Gastroesophageal sphincter (tissue), 4 donors: ENCODE measurements around the gene EPHA3. TPM values are rescaled to one million over a fixed set of nuclear protein-coding genes. Genes with fewer than 3 reads are reported as not detected.

ENCODE experiments used
- ATAC-seq: fragments of 150-250 bp; one replicate; pipeline ENCODE4 v1.9.1; 2016; ENCODE audit warnings: mild to moderate bottlenecking, moderate library complexity
- H3K27ac ChIP-seq, 4 donors: fragments of 200-600 bp; sonication (generic) in 3 of 4; 1 replicate in 3 of 4; 2 replicates in 1 of 4; pipeline ENCODE4 v1.5.1; 2016 to 2019
- H3K27me3 ChIP-seq: fragments of 200-600 bp; sonication (generic); one replicate; pipeline ENCODE4 v1.5.1; 2019
- H3K36me3 ChIP-seq, 2 donors: fragments of 200-600 bp; sonication (generic); one replicate each; pipeline ENCODE4 v1.5.1; 2019; ENCODE audit warnings: control low read depth in 1 of 2
- H3K4me1 ChIP-seq, 3 donors: fragments of 200-600 bp; sonication (generic); 1 replicate in 2 of 3; 2 replicates in 1 of 3; pipeline ENCODE4 v1.5.1; 2016 to 2019; ENCODE audit warnings: control low read depth in 2 of 3
- H3K4me3 ChIP-seq, 2 donors: fragments of 200-600 bp; sonication (generic); one replicate each; pipeline ENCODE4 v1.5.1; 2019; ENCODE audit warnings: mild to moderate bottlenecking in 1 of 2, moderate library complexity in 1 of 2
- H3K9me3 ChIP-seq, 3 donors: fragments of 200-600 bp; sonication (generic); one replicate each; pipeline ENCODE4 v1.5.1; 2017 to 2019; ENCODE audit warnings: control low read depth in 2 of 3
- EP300 ChIP-seq: sonication (generic); formaldehyde crosslinking; IDR thresholded peaks from one replicate; pipeline ENCODE4 v1.6.1; 2017; ENCODE audit warnings: antibody characterized with exemption, mild to moderate bottlenecking
- POLR2A ChIP-seq, 2 donors: fragments of 450-650 bp; IDR thresholded peaks; one replicate each; pipeline ENCODE4 v1.6.1; 2017; ENCODE audit warnings: antibody characterized with exemption in 2 of 2, mild to moderate bottlenecking in 2 of 2, moderate library complexity in 1 of 2
- POLR2AphosphoS5 ChIP-seq: sonication (generic); formaldehyde crosslinking; IDR thresholded peaks from one replicate; pipeline ENCODE4 v1.6.1; 2017; ENCODE audit warnings: antibody characterized with exemption
- WGBS, 2 donors: methylation state at CpG; one replicate each; pipeline ENCODE4 v1.1.5; 2018; ENCODE audit warnings: low coverage in 1 of 2; 5-methylcytosine and 5-hydroxymethylcytosine counted together
- total RNA-seq, 4 donors: library from RNA; depleted of rRNA; stranded (reverse); fragments of >200 nt; gene quantifications; one replicate each; pipeline ENCODE4 v1.1.0, GENCODE V29; 2016
- TF ChIP-seq, protein P1 (sequence below), 4 experiments: fragments of 200-600 bp in 2 of 4; fragments of 450-650 bp in 2 of 4; sonication (generic) in 1 of 4; IDR thresholded peaks; one replicate each; pipeline ENCODE4 v1.5.1; 2017 to 2019; ENCODE audit warnings: antibody characterized with exemption in 4 of 4, mild to moderate bottlenecking in 2 of 4, moderate library complexity in 2 of 4

The EPHA3 gene
- total RNA-seq, 4 donors from 2014 or later, result 9.3 to 20.4 (median 15.9) TPM

DNA sequence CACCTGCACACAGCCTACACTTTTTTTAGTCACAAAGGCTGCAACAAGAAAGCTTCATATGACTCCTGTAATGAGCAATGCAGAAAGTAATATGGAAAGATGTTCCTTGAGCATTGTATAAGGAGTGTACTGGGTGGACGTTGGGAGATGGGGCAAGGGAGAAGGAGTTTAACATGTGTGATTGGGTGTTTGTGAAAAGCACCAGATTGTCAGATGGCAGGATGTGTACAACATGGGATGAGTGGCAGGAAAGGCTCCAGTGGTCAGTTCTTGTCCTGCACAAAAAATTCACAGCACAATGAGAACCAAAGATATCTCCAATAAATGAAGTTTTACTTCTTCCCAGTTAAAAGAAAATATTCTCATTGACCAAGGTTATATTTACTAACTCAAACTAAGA is 255.1 kb downstream of the EPHA3 start:
- WGBS, 2 donors, result 50 to 80% methylated on average over 1 of the region's 1 CpG
- no peak overlapping the region for H3K27ac ChIP-seq
- TF ChIP-seq, protein P1, sequence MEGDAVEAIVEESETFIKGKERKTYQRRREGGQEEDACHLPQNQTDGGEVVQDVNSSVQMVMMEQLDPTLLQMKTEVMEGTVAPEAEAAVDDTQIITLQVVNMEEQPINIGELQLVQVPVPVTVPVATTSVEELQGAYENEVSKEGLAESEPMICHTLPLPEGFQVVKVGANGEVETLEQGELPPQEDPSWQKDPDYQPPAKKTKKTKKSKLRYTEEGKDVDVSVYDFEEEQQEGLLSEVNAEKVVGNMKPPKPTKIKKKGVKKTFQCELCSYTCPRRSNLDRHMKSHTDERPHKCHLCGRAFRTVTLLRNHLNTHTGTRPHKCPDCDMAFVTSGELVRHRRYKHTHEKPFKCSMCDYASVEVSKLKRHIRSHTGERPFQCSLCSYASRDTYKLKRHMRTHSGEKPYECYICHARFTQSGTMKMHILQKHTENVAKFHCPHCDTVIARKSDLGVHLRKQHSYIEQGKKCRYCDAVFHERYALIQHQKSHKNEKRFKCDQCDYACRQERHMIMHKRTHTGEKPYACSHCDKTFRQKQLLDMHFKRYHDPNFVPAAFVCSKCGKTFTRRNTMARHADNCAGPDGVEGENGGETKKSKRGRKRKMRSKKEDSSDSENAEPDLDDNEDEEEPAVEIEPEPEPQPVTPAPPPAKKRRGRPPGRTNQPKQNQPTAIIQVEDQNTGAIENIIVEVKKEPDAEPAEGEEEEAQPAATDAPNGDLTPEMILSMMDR (IDR thresholded peaks at IDR 0.05), result no peak
- no peak for TF ChIP-seq POLR2A (IDR thresholded peaks at IDR 0.05)
- TF ChIP-seq POLR2AphosphoS5, result no peak
- no peak for TF ChIP-seq EP300
- no peaks in the 10 kb centered on the region for H3K36me3 ChIP-seq
- ATAC-seq, result no peak
- H3K27me3 ChIP-seq, result no peaks in the 10 kb centered on the region
- H3K4me1 ChIP-seq, result no peaks in the 10 kb centered on the region
- H3K9me3 ChIP-seq, result no peaks in the 10 kb centered on the region
- H3K4me3 ChIP-seq, result no peak overlapping the region

GRCh38 chr3:89363171-89363570 is 255.8 kb downstream of the EPHA3 start:
- no peaks in the 10 kb centered on the region for H3K4me1 ChIP-seq
- H3K27me3 ChIP-seq, result no peaks in the 10 kb centered on the region
- ATAC-seq, result no peak
- no peaks in the 10 kb centered on the region for H3K36me3 ChIP-seq
- TF ChIP-seq POLR2AphosphoS5, result no peak
- no peak for TF ChIP-seq POLR2A (IDR thresholded peaks at IDR 0.05)
- TF ChIP-seq, protein P1 (IDR thresholded peaks at IDR 0.05), result no peak
- TF ChIP-seq EP300, result no peak
- H3K9me3 ChIP-seq, result no peaks in the 10 kb centered on the region
- H3K27ac ChIP-seq, result no peak overlapping the region
- H3K4me3 ChIP-seq, result no peak overlapping the region
- WGBS, 2 donors, result 82 to 96% methylated on average over 2 to 3 of the region's 3 CpGs

DNA sequence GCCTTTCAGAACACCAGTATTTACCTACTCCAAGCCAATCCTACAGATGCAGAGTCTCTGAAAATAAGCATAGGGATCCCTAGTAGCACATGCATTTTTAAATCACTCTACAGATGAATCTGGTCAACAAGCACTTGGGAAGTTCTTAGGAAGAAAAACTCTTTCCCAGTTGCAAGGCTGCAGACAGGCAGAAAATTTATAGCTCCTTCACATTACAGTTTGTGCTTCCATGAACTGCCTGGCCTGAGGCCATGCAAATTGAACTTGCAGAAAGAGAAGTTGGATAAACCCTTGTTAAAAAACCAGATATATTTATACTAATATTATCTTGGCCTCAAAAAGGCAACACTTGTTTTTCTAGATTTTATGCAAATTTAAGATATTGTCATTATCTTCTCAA is 256.9 kb downstream of the EPHA3 start:
- no peak for ATAC-seq
- H3K36me3 ChIP-seq, result no peaks in the 10 kb centered on the region
- TF ChIP-seq EP300 (no peak), POLR2AphosphoS5 (no peak), POLR2A (IDR thresholded peaks at IDR 0.05) (no peak)
- TF ChIP-seq, protein P1 (IDR thresholded peaks at IDR 0.05), result no peak
- no peak overlapping the region for H3K4me3 ChIP-seq
- H3K27ac ChIP-seq, result no peak overlapping the region
- H3K27me3 ChIP-seq, result no peaks in the 10 kb centered on the region
- H3K4me1 ChIP-seq, result no peaks in the 10 kb centered on the region
- H3K9me3 ChIP-seq, result no peaks in the 10 kb centered on the region

GRCh38 chr3:89367166-89367565 is 259.7 kb downstream of the EPHA3 start:
- H3K4me3 ChIP-seq, result no peak overlapping the region
- 48 to 74% methylated on average over 2 to 3 of the region's 3 CpGs for WGBS, 2 donors
- TF ChIP-seq, protein P1 (IDR thresholded peaks at IDR 0.05), result no peak
- TF ChIP-seq POLR2AphosphoS5 (no peak), POLR2A (IDR thresholded peaks at IDR 0.05) (no peak), EP300 (no peak)
- H3K27ac ChIP-seq, result no peak overlapping the region
- no peaks in the 10 kb centered on the region for H3K36me3 ChIP-seq
- H3K9me3 ChIP-seq, result no peaks in the 10 kb centered on the region
- no peak for ATAC-seq
- no peaks in the 10 kb centered on the region for H3K27me3 ChIP-seq
- H3K4me1 ChIP-seq, result no peaks in the 10 kb centered on the region

DNA sequence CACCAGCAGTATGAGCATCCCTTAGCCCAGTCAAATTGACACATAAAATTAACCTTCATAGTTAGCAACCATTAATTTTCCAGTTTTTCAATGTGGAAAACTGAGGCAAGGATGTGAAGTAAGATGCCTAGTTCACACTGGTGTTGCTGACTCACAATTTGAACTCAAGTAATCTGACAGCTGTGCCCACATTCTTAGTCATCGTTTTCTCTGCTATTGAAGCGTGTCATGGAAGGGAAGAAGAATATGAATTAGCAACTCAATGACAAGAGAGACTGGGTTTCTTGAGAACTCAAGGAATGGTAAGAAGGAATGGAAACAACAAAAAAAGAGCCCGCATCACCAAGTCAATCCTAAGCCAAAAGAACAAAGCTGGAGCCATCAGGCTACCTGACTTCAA is 261.4 kb downstream of the EPHA3 start:
- H3K36me3 ChIP-seq, result no peaks in the 10 kb centered on the region
- no peaks in the 10 kb centered on the region for H3K27me3 ChIP-seq
- WGBS, 2 donors, result 96% methylated on average over 3 of the region's 3 CpGs; no CpG with 5 or more reads in 1 of the 2 donors
- H3K27ac ChIP-seq, result no peak overlapping the region
- H3K4me1 ChIP-seq, result no peaks in the 10 kb centered on the region
- ATAC-seq, result no peak
- no peak overlapping the region for H3K4me3 ChIP-seq
- H3K9me3 ChIP-seq, result no peaks in the 10 kb centered on the region
- TF ChIP-seq EP300 (no peak), POLR2AphosphoS5 (no peak), POLR2A (IDR thresholded peaks at IDR 0.05) (no peak)
- TF ChIP-seq, protein P1 (IDR thresholded peaks at IDR 0.05), result no peak
